OCI-LY7 (cell line): ENCODE data around the gene FGB. TPM values are rescaled to one million over a fixed set of nuclear protein-coding genes. Genes with fewer than 3 reads are reported as not detected.

Experiments
- BruUV-seq: library from RNA; stranded (reverse); fragments of 400-500 nt; replicated peaks from 2 replicates; lab custom pipeline; 2021; lab: Mats Ljungman, UMichigan
- CTCF ChIA-PET: fragments of 300-600 bp; sonication (Branson Sonifier 250); formaldehyde crosslinking; loops from one replicate; lab custom pipeline; 2022; ENCODE audit warnings: antibody characterized with exemption; ENCODE audit not compliant: unreplicated experiment; lab: Charles Lee
- POLR2A ChIA-PET: fragments of 300-600 bp; sonication (Branson Sonifier 250); formaldehyde crosslinking; loops from one replicate; lab custom pipeline; 2022; ENCODE audit warnings: antibody characterized with exemption; lab: Charles Lee
- DNase-seq: peaks from one replicate; pipeline ENCODE4 v3.0.0-alpha.2; 2015; ENCODE audit warnings: low spot score
- H2AFZ ChIP-seq: fragments of 200-600 bp; sonication (generic), shearing (Covaris generic); 2 replicates; pipeline ENCODE4 v1.6.1; 2014; ENCODE audit warnings: mild to moderate bottlenecking, antibody characterized with exemption, low read length, moderate library complexity
- H3K27ac ChIP-seq: fragments of 200-600 bp; sonication (generic); 2 replicates; pipeline ENCODE4 v1.5.1; 2014; ENCODE audit warnings: mixed run types, low read depth, mild to moderate bottlenecking, moderate library complexity, low read length, inconsistent platforms; ENCODE audit not compliant: poor library complexity, severe bottlenecking
- H3K36me3 ChIP-seq: fragments of 200-600 bp; sonication (generic); 2 replicates; pipeline ENCODE4 v1.6.1; 2014; ENCODE audit warnings: mild to moderate bottlenecking, antibody characterized with exemption, low read length, moderate library complexity, mixed read lengths; ENCODE audit not compliant: insufficient read depth
- H3K4me1 ChIP-seq: fragments of 200-600 bp; sonication (generic); 2 replicates; pipeline ENCODE4 v1.5.1; 2014; ENCODE audit warnings: mild to moderate bottlenecking, low read length; ENCODE audit not compliant: insufficient read depth, poor library complexity, severe bottlenecking
- H3K4me2 ChIP-seq: fragments of 200-600 bp; sonication (generic); 2 replicates; pipeline ENCODE4 v1.6.1; 2014; ENCODE audit warnings: mild to moderate bottlenecking, low read length
- H3K4me3 ChIP-seq: fragments of 200-600 bp; sonication (generic); 2 replicates; pipeline ENCODE4 v1.5.1; 2014; ENCODE audit warnings: mild to moderate bottlenecking, low read depth, low read length; ENCODE audit not compliant: poor library complexity, severe bottlenecking
- H3K79me2 ChIP-seq: fragments of 200-600 bp; sonication (generic); 2 replicates; pipeline ENCODE4 v1.6.1; 2016; ENCODE audit warnings: low read depth, mild to moderate bottlenecking, low read length, moderate library complexity, mixed read lengths; ENCODE audit not compliant: insufficient read depth
- H3K9me2 ChIP-seq: fragments of 200-600 bp; sonication (generic); 2 replicates; pipeline ENCODE4 v1.6.1; 2016; ENCODE audit warnings: mild to moderate bottlenecking, low read length, mixed read lengths; ENCODE audit not compliant: insufficient read depth
- H3K9me3 ChIP-seq: fragments of 200-600 bp; sonication (generic); 2 replicates; pipeline ENCODE4 v1.6.1; 2014; ENCODE audit warnings: mild to moderate bottlenecking, mixed run types, low read length, mixed read lengths
- H4K20me1 ChIP-seq: fragments of 200-600 bp; sonication (generic); 2 replicates; pipeline ENCODE4 v1.6.1; 2014; ENCODE audit warnings: mild to moderate bottlenecking, antibody characterized with exemption, low read length, moderate library complexity, mixed read lengths; ENCODE audit not compliant: insufficient read depth
- CTCF ChIP-seq: fragments of 200-600 bp; sonication (generic); conservative IDR thresholded peaks from 2 replicates; pipeline ENCODE4 v1.5.1; 2014; ENCODE audit warnings: mild to moderate bottlenecking, antibody characterized with exemption, low read length, moderate library complexity, mixed read lengths
- EZH2phosphoT487 ChIP-seq: fragments of 200-600 bp; sonication (generic); IDR thresholded peaks from 2 replicates; pipeline ENCODE4 v1.6.1; 2018; ENCODE audit warnings: low read depth, borderline replicate concordance, mild to moderate bottlenecking, mixed run types, antibody characterized with exemption, low read length, moderate library complexity, mixed read lengths
- intact Hi-C: fragments of 100-400 bp; cut with micrococcal nuclease; formaldehyde crosslinking; loops from one replicate; pipeline ENCODE4 v1.10.0; 2022; ENCODE audit not compliant: unreplicated experiment
- total RNA-seq, 2 experiments: library from RNA; depleted of rRNA in 1 of 2; stranded (reverse); fragments of >200 nt in 1 of 2; shearing (Covaris generic) in 1 of 2; gene quantifications; 2 replicates each; pipeline ENCODE4 v1.2.3, GENCODE V29; 2014 to 2022

FGB gene
- total RNA-seq, 2 experiments from 2014 or later, result not detected

- no TSS peak for BruUV-seq
- Histone ChIP-seq H3K9me2 (no peaks in the 10 kb centered on the region), H3K4me3 (no peak overlapping the region), H3K79me2 (no peaks in the 10 kb centered on the region), H4K20me1 (no peaks in the 10 kb centered on the region), H3K4me2 (no peak overlapping the region), H3K36me3 (no peaks in the 10 kb centered on the region), H3K9me3 (no peaks in the 10 kb centered on the region), H3K27ac (no peak overlapping the region), H3K4me1 (no peaks in the 10 kb centered on the region), H2AFZ (no peak overlapping the region)
- ChIA-PET POLR2A (interaction anchor here (1.7 kb wide), 1 partner anchor 8 kb away, joined by 3 read pairs; no protein-coding TSS in a partner anchor), CTCF (interaction anchor here (0.8 kb wide), 1 partner anchor 33 kb away, joined by 4 read pairs; no protein-coding TSS in a partner anchor)
- TF ChIP-seq EZH2phosphoT487 (no peak), CTCF (no peak)
- intact Hi-C loops, result no loop called here
- DNase-seq, result no peak
Observed at GRCh38 chr4:154586296-154587033, 23.7 kb downstream of the FGB start.

GRCh38 chr4:154588198-154588597, 25.4 kb downstream of the FGB start:
- H3K9me2 ChIP-seq, result no peaks in the 10 kb centered on the region
- intact Hi-C loops, result no loop called here
- no peaks in the 10 kb centered on the region for H3K4me1 ChIP-seq
- CTCF ChIA-PET, result no interaction called here
- BruUV-seq, result no TSS peak
- no peak for TF ChIP-seq EZH2phosphoT487
- no peak for TF ChIP-seq CTCF
- H3K4me2 ChIP-seq, result no peak overlapping the region
- H4K20me1 ChIP-seq, result no peaks in the 10 kb centered on the region
- POLR2A ChIA-PET, result interaction anchor here (0.7 to 1.5 kb wide), 4 partner anchors 10 to 26 kb away, joined by 3 to 7 read pairs (median 4); no protein-coding TSS in a partner anchor
- DNase-seq, result no peak
- H2AFZ ChIP-seq, result no peak overlapping the region
- H3K79me2 ChIP-seq, result no peaks in the 10 kb centered on the region
- H3K36me3 ChIP-seq, result no peaks in the 10 kb centered on the region
- no peak overlapping the region for H3K27ac ChIP-seq
- H3K9me3 ChIP-seq, result no peaks in the 10 kb centered on the region
- H3K4me3 ChIP-seq, result no peak overlapping the region
